DND-41 (cell line): ENCODE measurements around the gene LAMA2.

Experiments
- ATAC-seq: fragments of 200-7000 bp; cut with Tn5 transposase; 3 replicates; pipeline ENCODE4 v1.9.1; 2021; ENCODE audit warnings: low read depth; ENCODE audit not compliant: insufficient read depth
- DNase-seq: peaks from one replicate; pipeline ENCODE4 v3.0.0-alpha.2; 2020
- H2AFZ ChIP-seq: 2 replicates; pipeline ENCODE4 v1.6.0; 2012; ENCODE audit warnings: low read depth, low read length
- H3K27ac ChIP-seq: 2 replicates; pipeline ENCODE4 v1.5.1; 2012; ENCODE audit warnings: low read length, inconsistent platforms
- H3K27me3 ChIP-seq: fragments of 200-600 bp; sonication (generic); 2 replicates; pipeline ENCODE4 v1.6.0; 2012; ENCODE audit warnings: low read length, mild to moderate bottlenecking, inconsistent platforms; ENCODE audit not compliant: insufficient read depth, poor library complexity
- H3K36me3 ChIP-seq: 2 replicates; pipeline ENCODE4 v1.5.1; 2012; ENCODE audit warnings: low read length, inconsistent platforms; ENCODE audit not compliant: insufficient read depth
- H3K4me1 ChIP-seq: 2 replicates; pipeline ENCODE4 v1.5.1; 2012; ENCODE audit warnings: mild to moderate bottlenecking, low read length; ENCODE audit not compliant: insufficient read depth
- H3K4me2 ChIP-seq: 2 replicates; pipeline ENCODE4 v1.6.0; 2012; ENCODE audit warnings: mild to moderate bottlenecking, moderate library complexity, low read length, inconsistent platforms; ENCODE audit not compliant: insufficient read depth
- H3K4me3 ChIP-seq, 2 experiments: fragments of 200-600 bp in 1 of 2; shearing (Covaris generic) in 1 of 2; 2 replicates each; pipeline ENCODE4 v1.5.1; 2012 to 2016; ENCODE audit warnings: inconsistent platforms in 2 of 2, low read length in 2 of 2, mild to moderate bottlenecking in 2 of 2, low read depth in 1 of 2, moderate library complexity in 1 of 2
- H3K79me2 ChIP-seq: 2 replicates; pipeline ENCODE4 v1.6.0; 2012; ENCODE audit warnings: low read length, inconsistent platforms; ENCODE audit not compliant: insufficient read depth
- H3K9ac ChIP-seq: 2 replicates; pipeline ENCODE4 v1.6.0; 2012; ENCODE audit warnings: low read depth, mild to moderate bottlenecking, inconsistent platforms, low read length, moderate library complexity
- H3K9me3 ChIP-seq: 2 replicates; pipeline ENCODE4 v1.5.1; 2012; ENCODE audit warnings: low read length, moderate library complexity, mild to moderate bottlenecking, inconsistent platforms; ENCODE audit not compliant: insufficient read depth, severe bottlenecking
- H4K20me1 ChIP-seq: 2 replicates; pipeline ENCODE4 v1.6.0; 2012; ENCODE audit warnings: low read length; ENCODE audit not compliant: insufficient read depth
- CTCF ChIP-seq: IDR thresholded peaks from 2 replicates; pipeline ENCODE4 v1.5.1; 2012; ENCODE audit warnings: borderline replicate concordance, low read length, moderate library complexity, mild to moderate bottlenecking; ENCODE audit not compliant: poor library complexity, severe bottlenecking; ENCODE audit errors: extremely low read depth
- EZH2 ChIP-seq: IDR thresholded peaks from 3 replicates; pipeline ENCODE4 v1.6.1; 2012; ENCODE audit warnings: borderline replicate concordance, low read depth, mild to moderate bottlenecking, moderate library complexity, low read length, inconsistent platforms; ENCODE audit not compliant: severe bottlenecking

Gene LAMA2

GRCh38 chr6:129460221-129460620 lies 577.3 kb downstream of the LAMA2 start:
- TF ChIP-seq EZH2 (no peak), CTCF (no peak)
- Histone ChIP-seq H3K79me2 (no peaks in the 10 kb centered on the region), H2AFZ (no peak overlapping the region), H3K9ac (no peak overlapping the region), H3K4me2 (no peak overlapping the region), H3K4me1 (no peaks in the 10 kb centered on the region), H3K9me3 (no peaks in the 10 kb centered on the region), H3K27me3 (peaks cover 21% of the 10 kb centered on the region), H4K20me1 (no peaks in the 10 kb centered on the region), H3K27ac (no peak overlapping the region), H3K36me3 (no peaks in the 10 kb centered on the region), H3K4me3 (no peak overlapping the region)
- DNase-seq: no peak
- no peak for ATAC-seq

GRCh38 chr6:129469070-129469662 lies 586.2 kb downstream of the LAMA2 start:
- Histone ChIP-seq H3K4me2 (no peak overlapping the region), H3K4me1 (no peaks in the 10 kb centered on the region), H3K79me2 (no peaks in the 10 kb centered on the region), H3K4me3 (no peak overlapping the region), H3K9me3 (no peaks in the 10 kb centered on the region), H2AFZ (no peak overlapping the region), H4K20me1 (no peaks in the 10 kb centered on the region), H3K36me3 (no peaks in the 10 kb centered on the region), H3K9ac (no peak overlapping the region), H3K27me3 (peaks cover 4% of the 10 kb centered on the region), H3K27ac (no peak overlapping the region)
- ATAC-seq (no peak), DNase-seq (no peak)
- no peak for TF ChIP-seq EZH2

- no peak for TF ChIP-seq CTCF
- no peak for TF ChIP-seq EZH2
- no peaks in the 10 kb centered on the region for H3K4me1 ChIP-seq
- H3K9me3 ChIP-seq: no peaks in the 10 kb centered on the region
- no peak for ATAC-seq
- H4K20me1 ChIP-seq: no peaks in the 10 kb centered on the region
- no peaks in the 10 kb centered on the region for H3K79me2 ChIP-seq
- no peak overlapping the region for H2AFZ ChIP-seq
- H3K9ac ChIP-seq: no peak overlapping the region
- no peak overlapping the region for H3K4me2 ChIP-seq
- H3K4me3 ChIP-seq: no peak overlapping the region
- H3K27ac ChIP-seq: no peak overlapping the region
- H3K27me3 ChIP-seq: peaks cover 14% of the 10 kb centered on the region
- H3K36me3 ChIP-seq: no peaks in the 10 kb centered on the region
- no peak for DNase-seq
These were observed 589.3 kb downstream of the LAMA2 start for GRCh38 chr6:129472239-129472638.

GRCh38 chr6:129473546-129473945 lies 590.6 kb downstream of the LAMA2 start:
- ATAC-seq (no peak), DNase-seq (no peak)
- Histone ChIP-seq H2AFZ (no peak overlapping the region), H4K20me1 (no peaks in the 10 kb centered on the region), H3K4me3 (no peak overlapping the region), H3K27me3 (peaks cover 17% of the 10 kb centered on the region), H3K9ac (no peak overlapping the region), H3K36me3 (no peaks in the 10 kb centered on the region), H3K79me2 (no peaks in the 10 kb centered on the region), H3K27ac (no peak overlapping the region), H3K9me3 (no peaks in the 10 kb centered on the region), H3K4me1 (no peaks in the 10 kb centered on the region), H3K4me2 (no peak overlapping the region)
- no peak for TF ChIP-seq CTCF
- no peak for TF ChIP-seq EZH2
